M059J (cell line): Measurements from ENCODE around the gene LPCAT1. TPM values are rescaled to one million over a fixed set of nuclear protein-coding genes. Genes with fewer than 3 reads are reported as not detected.

ENCODE experiments used
- total RNA-seq: library from RNA; depleted of rRNA; stranded (reverse); fragments of >200 nt; shearing (Covaris generic); gene quantifications from 2 replicates; pipeline ENCODE4 v1.2.3, GENCODE V29; 2014; rRNA removed

The LPCAT1 gene
- total RNA-seq, 1 experiment from 2014 or later, result 41.1 TPM

Other genes starting within 250 kb of the LPCAT1 start
- gene TERT, start 228.9 kb downstream of the LPCAT1 start, total RNA-seq, result 0.62 TPM in 1 of 2 replicates, not detected in the other
- gene CLPTM1L, start 178.9 kb downstream of the LPCAT1 start, total RNA-seq, result 150 and 262 TPM in 2 replicates
- not detected in 2 replicates for gene SLC6A3, start 78.5 kb downstream of the LPCAT1 start, total RNA-seq